Neural crest cell (in vitro differentiated cells): Measurements from ENCODE around the gene SOX11. TPM values are rescaled to one million over a fixed set of nuclear protein-coding genes. Genes with fewer than 3 reads are reported as not detected.
A peak's percentile ranks its signal among the peaks of the same experiment; 100 is the strongest.

Experiments used
- DNase-seq: peaks from one replicate; pipeline ENCODE4 v3.0.0; 2021; ENCODE audit warnings: low read depth, mixed read lengths, low spot score
- H3K27ac Mint-ChIP-seq: one replicate; pipeline ENCODE4 v1.8.0; 2021; ENCODE audit warnings: mild to moderate bottlenecking, mixed read lengths; ENCODE audit not compliant: unreplicated experiment
- H3K27me3 Mint-ChIP-seq: 2 replicates; pipeline ENCODE4 v1.8.0; 2021; ENCODE audit warnings: low read depth, mild to moderate bottlenecking, mixed read lengths
- H3K36me3 Mint-ChIP-seq: 2 replicates; pipeline ENCODE4 v1.8.0; 2021; ENCODE audit warnings: low read depth, mild to moderate bottlenecking, mixed read lengths
- H3K4me1 Mint-ChIP-seq: 2 replicates; pipeline ENCODE4 v1.8.0; 2021; ENCODE audit warnings: mixed read lengths
- H3K4me3 Mint-ChIP-seq: one replicate; pipeline ENCODE4 v1.8.0; 2021; ENCODE audit warnings: mild to moderate bottlenecking, mixed read lengths
- H3K9me3 Mint-ChIP-seq: 2 replicates; pipeline ENCODE4 v1.8.0; 2021; ENCODE audit warnings: mixed read lengths
- CTCF ChIP-seq: fragments of 200-600 bp; sonication (generic); conservative IDR thresholded peaks from 2 replicates; pipeline ENCODE4 v1.5.0; 2021; ENCODE audit warnings: antibody characterized with exemption, mild to moderate bottlenecking
- total RNA-seq: library from RNA; stranded (reverse); gene quantifications from 2 replicates; pipeline ENCODE4 v1.2.1, GENCODE V29; 2021

Gene SOX11
- total RNA-seq, 1 donor from 2014 or later, result 197 TPM

- TF ChIP-seq CTCF, result no peak
- peak overlapping the region; percentile 83 for H3K4me3 Mint-ChIP-seq
- no peak for DNase-seq
- H3K4me1 Mint-ChIP-seq, result peaks cover 62% of the 10 kb centered on the region
- peaks cover 1% of the 10 kb centered on the region for H3K9me3 Mint-ChIP-seq
- H3K27ac Mint-ChIP-seq, result no peak overlapping the region
- peaks cover 16% of the 10 kb centered on the region for H3K27me3 Mint-ChIP-seq
- peaks cover 56% of the 10 kb centered on the region for H3K36me3 Mint-ChIP-seq
Observed at GRCh38 chr2:5699963-5700362, 7.8 kb downstream of the SOX11 start.

GRCh38 chr2:5700551-5700950 is 8.4 kb downstream of the SOX11 start:
- no peak for DNase-seq
- Mint-ChIP-seq H3K36me3 (peaks cover 52% of the 10 kb centered on the region), H3K4me1 (peaks cover 58% of the 10 kb centered on the region), H3K4me3 (peak overlapping the region; percentile 83), H3K9me3 (peaks cover 3% of the 10 kb centered on the region), H3K27ac (no peak overlapping the region), H3K27me3 (peaks cover 10% of the 10 kb centered on the region)
- no peak for TF ChIP-seq CTCF

- TF ChIP-seq CTCF, result no peak
- H3K27ac Mint-ChIP-seq, result no peak overlapping the region
- peaks cover 7% of the 10 kb centered on the region for H3K27me3 Mint-ChIP-seq
- peaks cover 3% of the 10 kb centered on the region for H3K9me3 Mint-ChIP-seq
- peaks cover 58% of the 10 kb centered on the region for H3K4me1 Mint-ChIP-seq
- H3K4me3 Mint-ChIP-seq, result peak overlapping the region; percentile 22
- H3K36me3 Mint-ChIP-seq, result peaks cover 47% of the 10 kb centered on the region
- no peak for DNase-seq
Observed at GRCh38 chr2:5701266-5701665, 9.1 kb downstream of the SOX11 start.

GRCh38 chr2:5703166-5703565 is 11.0 kb downstream of the SOX11 start:
- no peak for TF ChIP-seq CTCF
- Mint-ChIP-seq H3K27me3 (peaks cover 2% of the 10 kb centered on the region), H3K4me3 (peak overlapping the region; percentile 41), H3K9me3 (peaks cover 3% of the 10 kb centered on the region), H3K4me1 (peaks cover 59% of the 10 kb centered on the region), H3K27ac (no peak overlapping the region), H3K36me3 (peaks cover 41% of the 10 kb centered on the region)
- no peak for DNase-seq

GRCh38 chr2:5705490-5705889 is 13.3 kb downstream of the SOX11 start:
- TF ChIP-seq CTCF, result no peak
- Mint-ChIP-seq H3K9me3 (peaks cover 3% of the 10 kb centered on the region), H3K4me3 (no peak overlapping the region), H3K27ac (no peak overlapping the region), H3K27me3 (peaks cover 2% of the 10 kb centered on the region), H3K36me3 (peaks cover 26% of the 10 kb centered on the region), H3K4me1 (peaks cover 40% of the 10 kb centered on the region)
- no peak for DNase-seq
